H4 (cell line): ENCODE results near the gene PPTC7. TPM values are rescaled to one million over a fixed set of nuclear protein-coding genes. Genes with fewer than 3 reads are reported as not detected.
"Not testable (repeated sequence)": the region's sequence is repeated elsewhere in the genome, so short reads cannot be mapped to it uniquely, and the experiment has no call there.

ENCODE experiments used
- DNase-seq: peaks from one replicate; pipeline ENCODE4 v3.0.0-alpha.2; 2015; ENCODE audit warnings: low spot score
- total RNA-seq: library from RNA; depleted of rRNA; stranded (reverse); fragments of >200 nt; shearing (Covaris generic); gene quantifications from 2 replicates; pipeline ENCODE4 v1.2.3, GENCODE V29; 2014

The PPTC7 gene
- total RNA-seq, 1 experiment from 2014 or later: 3.6 TPM

DNA sequence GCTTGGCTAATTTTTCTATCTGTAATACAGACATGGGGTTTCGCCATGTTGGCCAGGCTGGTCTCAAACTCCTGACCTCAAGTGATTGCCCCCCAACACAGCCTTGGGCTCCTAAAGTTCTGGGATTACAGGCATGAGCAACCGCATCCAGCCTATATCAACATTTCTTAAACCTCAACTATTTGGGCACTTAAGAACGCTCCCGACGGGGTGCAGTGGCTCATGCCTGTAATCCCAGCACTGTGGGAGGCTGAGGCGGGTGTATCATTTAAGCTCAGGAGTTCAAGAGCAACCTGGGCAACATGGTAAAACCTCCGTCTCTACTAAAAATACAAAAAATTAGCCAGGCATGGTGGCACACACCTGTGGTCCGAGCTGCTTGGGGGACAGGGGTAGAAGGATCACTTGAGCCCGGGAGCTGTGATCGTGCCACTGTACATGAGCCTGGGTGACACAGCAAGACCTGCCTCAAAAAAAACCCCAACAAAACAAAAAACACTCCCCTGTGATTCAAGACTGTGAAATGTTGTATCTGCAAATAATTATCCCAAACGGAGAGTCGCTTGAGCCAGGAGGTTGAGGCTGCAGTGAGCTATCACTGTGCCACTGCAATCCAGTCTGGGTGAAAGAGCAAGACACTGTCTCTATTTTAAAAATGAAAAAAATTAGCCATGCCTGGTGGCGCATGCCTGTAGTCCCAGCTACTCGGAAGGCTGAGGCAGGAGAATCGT is 21.5 kb downstream of the PPTC7 start:
- peak; percentile 45 for DNase-seq

- DNase-seq: no peak
These were observed 22.2 kb downstream of the PPTC7 start for GRCh38 chr12:110560946-110561345.

DNA sequence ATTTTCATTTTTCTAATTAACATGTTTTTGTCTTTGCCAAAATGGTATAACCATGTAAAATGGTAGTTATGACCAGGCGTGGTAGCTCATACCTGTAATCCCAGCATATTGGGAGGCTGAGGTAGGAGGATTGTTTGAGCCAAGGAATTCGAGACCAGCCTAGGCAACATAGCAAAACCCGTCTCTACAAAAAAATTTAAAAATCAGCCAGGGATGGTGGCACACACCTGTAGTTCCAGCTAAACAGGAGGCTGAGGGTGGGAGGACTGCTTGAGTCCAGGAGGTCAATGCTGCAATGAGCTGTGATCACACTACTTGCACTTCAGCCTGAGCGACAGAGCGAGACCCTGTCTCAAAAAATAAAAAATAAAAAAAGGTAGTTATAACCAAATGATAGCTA is 23.1 kb downstream of the PPTC7 start:
- DNase-seq: no peak

- not testable (repeated sequence) for DNase-seq
These were observed 24.2 kb downstream of the PPTC7 start for GRCh38 chr12:110558945-110559344.

DNA sequence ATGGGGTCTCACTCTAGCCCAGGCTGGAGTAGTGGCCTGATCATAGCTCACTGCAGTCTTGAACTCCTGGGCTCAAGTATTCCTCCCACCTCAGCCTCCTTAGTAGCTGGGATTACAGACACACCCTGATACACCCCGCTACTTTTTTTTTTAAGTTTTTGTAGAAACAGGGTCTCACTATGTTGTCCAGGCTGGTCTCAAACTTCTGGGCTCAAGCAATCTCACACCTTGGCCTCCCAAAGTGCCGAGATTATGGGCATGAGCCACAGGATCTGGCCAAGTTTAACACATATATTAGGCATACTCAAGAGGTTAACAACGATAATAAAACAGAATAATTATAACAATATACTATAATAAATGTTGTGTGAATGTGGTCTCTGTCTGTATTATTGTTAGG is 25.8 kb downstream of the PPTC7 start:
- DNase-seq: no peak

- DNase-seq: no peak
These were observed 26.4 kb downstream of the PPTC7 start for GRCh38 chr12:110556705-110557104.

DNA sequence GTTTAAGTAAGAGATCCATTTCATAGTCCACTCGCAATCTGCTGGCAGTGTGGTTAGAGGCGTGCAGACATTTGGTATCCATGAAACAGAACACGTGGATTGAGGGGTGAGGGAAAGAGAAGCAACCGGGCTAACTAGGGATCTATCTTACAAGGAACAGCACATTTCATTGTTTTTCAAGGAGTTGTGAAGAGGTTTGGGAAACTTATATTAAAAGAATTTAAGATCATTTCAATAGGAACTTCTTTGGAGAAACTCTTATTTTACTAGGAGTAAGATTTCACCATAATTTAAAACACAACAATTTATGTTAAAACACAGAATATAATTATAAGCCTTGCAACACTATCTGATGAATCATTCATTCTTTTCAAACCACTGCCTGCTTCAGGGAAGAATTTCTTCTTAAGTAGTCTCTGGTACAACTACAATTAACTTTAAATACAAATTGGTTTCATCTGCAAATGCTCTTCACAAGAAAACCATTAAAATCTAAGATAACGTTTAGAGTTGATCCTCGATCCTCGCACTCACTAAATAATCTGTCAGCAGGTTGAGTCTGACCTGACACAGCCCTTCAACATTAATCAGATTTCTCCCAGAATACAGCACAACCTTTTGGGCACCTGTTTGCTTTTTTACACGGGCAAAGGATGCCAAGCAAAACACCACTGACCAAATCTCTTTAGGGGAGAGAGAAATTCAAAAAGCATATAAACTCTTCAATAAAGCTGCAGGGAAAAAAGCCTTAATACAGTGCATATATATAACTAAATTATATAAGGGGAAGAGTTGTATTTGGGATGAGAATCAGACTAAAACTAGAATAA is 27.3 kb downstream of the PPTC7 start:
- DNase-seq: peak; percentile 67

GRCh38 chr12:110554184-110554583 is 28.9 kb downstream of the PPTC7 start:
- DNase-seq: no peak

GRCh38 chr12:110550981-110551380 is 32.1 kb downstream of the PPTC7 start:
- no peak for DNase-seq

DNA sequence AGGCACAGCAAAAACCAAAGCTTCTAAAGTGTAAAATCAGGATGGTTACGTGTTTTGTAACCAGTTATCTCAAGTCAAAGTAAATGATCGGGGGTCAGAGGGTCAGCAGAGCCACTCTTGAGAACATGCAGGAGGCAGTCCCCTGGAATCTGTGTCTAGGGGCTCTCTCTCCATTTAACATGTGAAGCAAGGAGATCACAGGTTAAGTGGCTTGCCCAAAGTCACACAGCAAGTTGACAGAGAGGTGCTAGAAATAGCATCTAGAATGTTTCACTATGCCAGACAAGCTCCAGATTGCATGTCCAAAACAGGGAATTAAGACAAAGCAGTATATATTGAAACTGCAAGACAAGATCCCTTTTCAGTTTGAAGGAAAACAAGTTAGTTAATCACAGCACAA is 33.4 kb downstream of the PPTC7 start:
- no peak for DNase-seq

DNA sequence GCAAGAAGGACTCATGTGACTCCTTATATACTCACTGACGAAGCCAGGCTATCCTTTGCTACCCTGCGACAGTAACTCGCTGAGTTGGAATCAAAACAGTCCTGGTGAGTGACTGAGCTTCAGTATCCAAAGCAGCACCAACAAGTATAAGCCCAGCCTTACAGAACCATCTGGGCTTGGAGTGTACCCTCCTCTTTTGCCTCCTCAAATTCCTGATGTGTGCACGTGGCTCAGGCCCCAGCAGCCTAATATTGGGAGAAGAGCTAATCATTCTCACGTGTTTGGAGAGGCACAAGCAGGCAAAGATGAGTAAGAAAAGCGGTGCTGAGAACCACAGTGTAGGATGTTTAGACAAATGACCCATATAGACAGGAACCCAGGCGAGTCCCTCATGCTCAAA is 34.4 kb downstream of the PPTC7 start:
- no peak for DNase-seq

- DNase-seq: no peak
These were observed 36.0 kb downstream of the PPTC7 start for GRCh38 chr12:110547090-110547489.

- peak; percentile 82 for DNase-seq
These were observed 36.8 kb downstream of the PPTC7 start for GRCh38 chr12:110546339-110546738.

DNA sequence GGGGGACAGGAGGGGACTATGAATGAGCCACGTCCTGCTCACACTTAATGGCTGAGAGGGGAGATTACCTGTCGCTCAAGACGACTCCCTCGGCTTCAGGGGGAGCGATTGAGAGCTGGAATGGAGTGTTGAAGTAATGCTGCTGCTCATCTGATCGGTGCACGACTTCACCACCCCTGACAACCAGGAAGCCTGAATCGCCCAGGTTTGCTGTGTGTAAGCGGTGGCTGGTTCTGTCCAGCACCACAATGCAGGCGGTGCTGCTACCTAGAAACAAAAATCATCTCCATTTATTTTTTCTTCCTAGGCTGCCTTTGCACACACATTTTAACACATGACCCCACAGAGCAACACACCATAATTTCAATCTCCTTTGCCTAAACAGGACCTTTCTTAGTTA is 37.3 kb downstream of the PPTC7 start:
- DNase-seq: no peak

GRCh38 chr12:110545259-110545658 is 37.9 kb downstream of the PPTC7 start:
- DNase-seq: peak; percentile 24

DNA sequence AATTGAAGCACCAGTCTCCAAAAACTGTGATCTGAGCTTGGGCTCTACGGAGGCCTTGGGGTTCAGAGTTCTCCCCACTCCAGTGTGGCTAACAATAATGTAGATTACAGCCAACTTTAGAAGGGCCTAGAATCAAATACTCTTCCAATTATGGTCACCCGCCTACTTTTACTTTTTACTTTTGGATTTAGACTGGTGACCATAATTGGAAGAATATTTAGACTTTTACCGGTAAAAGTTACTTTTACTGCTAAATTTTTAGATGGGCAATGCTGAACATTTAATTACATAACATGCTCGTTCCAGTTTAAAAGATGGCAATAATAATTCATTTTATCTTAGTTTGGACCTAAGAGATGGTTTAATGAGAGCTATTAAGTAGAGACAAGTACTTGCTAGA is 39.2 kb downstream of the PPTC7 start:
- no peak for DNase-seq

- DNase-seq: peak; percentile 82
These were observed 39.7 kb downstream of the PPTC7 start for GRCh38 chr12:110543252-110543959.

DNA sequence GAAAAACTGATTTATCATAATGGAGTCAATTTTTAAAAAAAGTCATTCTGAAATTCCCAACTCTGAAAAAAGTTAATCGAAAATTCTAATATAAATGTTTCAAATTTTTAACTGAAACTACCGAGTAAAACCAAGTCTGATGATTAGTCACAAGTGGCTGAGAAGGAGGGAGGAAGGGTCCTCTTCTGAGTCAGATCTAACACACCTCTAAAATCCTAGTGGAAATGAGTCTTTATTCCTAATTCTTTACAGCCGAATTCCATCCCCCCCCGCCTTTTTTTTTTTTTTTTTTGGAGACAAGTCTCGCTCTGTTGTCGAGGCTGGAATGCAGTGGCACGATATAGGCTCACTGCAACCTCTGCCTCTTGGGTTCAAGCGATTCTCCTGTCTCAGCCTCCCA is 43.1 kb downstream of the PPTC7 start:
- DNase-seq: no peak

DNA sequence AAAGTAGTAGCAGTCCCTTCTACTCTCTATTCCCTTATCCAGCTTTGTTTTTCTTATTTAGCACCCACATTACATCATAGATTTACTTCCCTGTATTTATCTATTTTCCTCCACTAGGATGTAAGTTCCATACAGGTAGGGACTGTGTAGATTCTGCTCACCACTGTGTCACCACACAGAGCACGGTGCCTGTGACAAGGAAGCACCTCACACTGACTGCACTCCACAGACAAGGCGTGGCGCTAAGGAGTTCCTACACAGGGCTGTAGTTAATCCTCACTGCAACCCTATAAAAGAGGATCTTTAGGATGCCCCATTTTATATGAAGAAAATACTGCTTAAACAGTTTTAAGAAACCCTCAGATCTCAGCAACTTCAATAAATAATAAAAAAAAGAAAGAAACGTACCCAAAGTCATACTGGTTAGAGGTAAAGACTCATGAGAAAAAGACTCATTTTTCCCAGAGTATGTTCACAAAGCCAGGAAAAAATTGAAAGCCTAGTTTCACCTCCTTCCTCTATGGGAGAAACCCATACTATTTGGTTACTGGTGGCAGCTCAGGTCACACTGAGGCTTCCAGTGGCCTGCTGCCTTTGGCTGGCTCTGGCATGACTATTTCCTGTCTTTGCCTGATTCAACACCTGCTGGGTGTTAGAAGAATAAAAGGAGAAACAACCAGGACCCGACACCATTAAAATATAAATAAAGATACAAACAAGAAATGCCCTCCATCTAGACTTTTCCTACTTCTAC is 44.1 kb downstream of the PPTC7 start:
- DNase-seq: no peak

DNA sequence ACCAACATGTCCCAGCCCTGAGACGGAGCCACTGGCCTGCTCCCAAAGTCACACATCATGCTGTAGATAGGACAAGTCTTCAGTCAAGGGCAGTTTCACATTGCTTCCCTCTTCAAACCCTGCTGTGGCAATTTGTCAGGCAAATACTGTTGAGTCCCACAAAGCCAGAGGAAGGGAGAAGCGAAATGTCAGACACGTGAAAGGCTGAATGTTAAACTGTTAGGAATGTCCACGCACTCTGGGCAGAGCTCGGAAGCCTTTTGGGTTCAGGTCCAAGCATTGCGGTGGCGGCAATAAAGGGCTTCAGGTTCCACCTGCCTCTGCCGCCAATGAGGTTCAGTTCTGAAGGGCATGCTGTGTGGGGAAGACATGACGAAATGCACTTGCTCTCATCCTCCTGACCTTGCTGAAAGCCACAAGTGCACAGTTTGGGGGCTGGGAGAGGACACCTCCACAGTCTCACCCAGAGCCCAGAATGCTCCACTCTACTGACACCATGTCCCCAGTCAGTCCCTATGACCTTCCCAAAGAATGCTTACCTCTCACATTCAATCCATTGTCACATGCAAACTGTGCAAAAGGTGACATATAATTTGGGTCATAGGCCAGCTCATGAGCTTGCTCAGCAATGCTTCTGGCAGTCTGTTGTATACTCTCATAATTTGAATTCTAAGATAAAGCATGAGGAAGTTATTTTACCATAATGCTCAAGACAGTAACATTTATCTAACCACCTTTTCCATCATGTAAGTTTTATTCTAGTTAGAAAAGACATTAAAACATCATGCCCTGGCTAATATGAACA is 45.3 kb downstream of the PPTC7 start:
- DNase-seq: no peak
